ENCODE results near the gene OR2B2.
"Not testable (repeated sequence)": the region's sequence is repeated elsewhere in the genome, so short reads cannot be mapped to it uniquely, and the experiment has no call there.

GRCh38 chr6:27943072-27943471 lies 30.9 kb upstream of the OR2B2 start:
- TF ChIP-seq EZH2 (optimal IDR thresholded peaks at IDR 0.05; ENCODE audit: low read depth, low read length); CTCF (IDR thresholded peaks at IDR 0.05; ENCODE audit: low read length): not testable (repeated sequence)

Data from MM.1S (cell line).